D721Med (cell line): Measurements from ENCODE around the gene PLD1.
"Not testable (repeated sequence)": the region's sequence is repeated elsewhere in the genome, so short reads cannot be mapped to it uniquely, and the experiment has no call there.

ENCODE experiments used
- DNase-seq: peaks from one replicate; pipeline ENCODE4 v3.0.0; 2011; ENCODE audit warnings: low spot score; ENCODE audit not compliant: insufficient read length
- FAIRE-seq: peaks from 2 replicates; lab custom pipeline; 2011; peaks lifted over from hg19 to GRCh38; lab: Jason Lieb, UNC
- CTCF ChIP-seq: IDR thresholded peaks from 2 replicates; pipeline ENCODE4 v1.5.1; 2012; ENCODE audit warnings: mild to moderate bottlenecking, control low read depth; ENCODE audit not compliant: insufficient read depth; ENCODE audit errors: missing control alignments

Gene PLD1, protein sequence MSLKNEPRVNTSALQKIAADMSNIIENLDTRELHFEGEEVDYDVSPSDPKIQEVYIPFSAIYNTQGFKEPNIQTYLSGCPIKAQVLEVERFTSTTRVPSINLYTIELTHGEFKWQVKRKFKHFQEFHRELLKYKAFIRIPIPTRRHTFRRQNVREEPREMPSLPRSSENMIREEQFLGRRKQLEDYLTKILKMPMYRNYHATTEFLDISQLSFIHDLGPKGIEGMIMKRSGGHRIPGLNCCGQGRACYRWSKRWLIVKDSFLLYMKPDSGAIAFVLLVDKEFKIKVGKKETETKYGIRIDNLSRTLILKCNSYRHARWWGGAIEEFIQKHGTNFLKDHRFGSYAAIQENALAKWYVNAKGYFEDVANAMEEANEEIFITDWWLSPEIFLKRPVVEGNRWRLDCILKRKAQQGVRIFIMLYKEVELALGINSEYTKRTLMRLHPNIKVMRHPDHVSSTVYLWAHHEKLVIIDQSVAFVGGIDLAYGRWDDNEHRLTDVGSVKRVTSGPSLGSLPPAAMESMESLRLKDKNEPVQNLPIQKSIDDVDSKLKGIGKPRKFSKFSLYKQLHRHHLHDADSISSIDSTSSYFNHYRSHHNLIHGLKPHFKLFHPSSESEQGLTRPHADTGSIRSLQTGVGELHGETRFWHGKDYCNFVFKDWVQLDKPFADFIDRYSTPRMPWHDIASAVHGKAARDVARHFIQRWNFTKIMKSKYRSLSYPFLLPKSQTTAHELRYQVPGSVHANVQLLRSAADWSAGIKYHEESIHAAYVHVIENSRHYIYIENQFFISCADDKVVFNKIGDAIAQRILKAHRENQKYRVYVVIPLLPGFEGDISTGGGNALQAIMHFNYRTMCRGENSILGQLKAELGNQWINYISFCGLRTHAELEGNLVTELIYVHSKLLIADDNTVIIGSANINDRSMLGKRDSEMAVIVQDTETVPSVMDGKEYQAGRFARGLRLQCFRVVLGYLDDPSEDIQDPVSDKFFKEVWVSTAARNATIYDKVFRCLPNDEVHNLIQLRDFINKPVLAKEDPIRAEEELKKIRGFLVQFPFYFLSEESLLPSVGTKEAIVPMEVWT

GRCh38 chr3:171809861-171810628 is at the start of gene PLD1:
PLD1 (minus strand) TSS chr3:171810483; CDS start chr3:171738051, 72,432 bp downstream.
- FAIRE-seq: no peak

DNA sequence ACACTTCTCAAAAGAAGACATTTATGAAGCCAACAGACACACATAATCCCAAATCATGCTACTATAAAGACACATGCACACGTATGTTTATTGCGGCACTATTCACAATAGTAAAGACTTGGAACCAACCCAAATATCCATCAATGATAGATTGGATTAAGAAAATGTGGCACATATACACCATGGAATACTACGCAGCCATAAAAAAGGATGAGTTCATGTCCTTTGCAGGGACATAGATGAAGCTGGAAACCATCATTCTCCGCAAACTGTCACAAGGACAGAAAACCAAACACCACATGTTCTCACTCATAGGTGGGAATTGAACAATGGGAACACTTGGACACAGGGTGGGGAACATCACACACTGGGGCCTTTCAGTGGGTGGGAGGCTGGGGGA is 48.5 kb upstream of the PLD1 start:
- DNase-seq, FAIRE-seq: not testable (repeated sequence)

More at GRCh38 chr3:171809861-171810628, at the start of gene PLD1:
- peak; percentile 55 for DNase-seq
- TF ChIP-seq CTCF: no peak

- no peak for DNase-seq
- FAIRE-seq: no peak
- no peak for TF ChIP-seq CTCF
Measured at GRCh38 chr3:171854649-171855305, 44.5 kb upstream of the PLD1 start.

DNA sequence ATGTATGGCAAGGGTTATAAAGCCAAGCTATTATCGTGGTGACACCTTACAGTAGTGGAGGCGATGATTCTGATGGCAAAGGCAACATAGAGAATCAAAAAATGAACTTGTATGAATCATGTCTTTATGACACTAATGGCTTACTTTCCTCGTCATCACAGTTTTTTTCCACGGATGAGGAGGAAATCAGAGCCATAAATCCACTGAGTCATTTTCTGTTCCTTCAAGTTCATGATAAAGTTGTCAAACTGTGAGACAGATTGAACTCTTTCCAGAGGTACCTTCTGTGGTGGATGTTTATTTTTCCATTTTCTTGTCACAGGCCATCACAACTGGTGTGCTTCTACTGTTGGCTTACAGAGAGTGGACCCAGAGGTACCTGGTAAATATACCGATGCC is 41.4 kb upstream of the PLD1 start:
- no peak for TF ChIP-seq CTCF
- no peak for DNase-seq
- FAIRE-seq: no peak

GRCh38 chr3:171850960-171851659 is 40.8 kb upstream of the PLD1 start:
- FAIRE-seq (no peak), DNase-seq (no peak)
- TF ChIP-seq CTCF: no peak

GRCh38 chr3:171850320-171850959 is 40.2 kb upstream of the PLD1 start:
- no peak for TF ChIP-seq CTCF
- FAIRE-seq: no peak
- no peak for DNase-seq
